ENCODE measurements around the gene TNFSF8.

DNA sequence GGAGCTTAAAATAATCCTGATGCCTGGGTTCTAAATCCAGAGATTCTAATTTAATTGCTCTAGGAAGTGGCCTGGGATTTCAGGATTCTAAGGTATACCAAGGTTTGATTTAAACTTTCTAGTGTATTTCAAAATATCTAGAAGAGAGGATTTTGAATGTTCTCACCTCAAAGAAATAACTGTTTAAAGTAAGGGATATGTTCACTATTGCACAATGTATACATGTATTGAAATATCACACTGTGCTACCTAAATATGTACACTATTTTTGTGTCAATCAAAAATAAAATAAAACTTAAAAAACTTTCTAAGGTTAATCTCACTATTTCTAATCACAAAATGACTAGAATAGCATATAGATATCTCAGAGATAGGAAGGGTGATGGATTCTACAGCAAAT is 34.0 kb downstream of the TNFSF8 start:
- TF ChIP-seq POLR2A (IDR thresholded peaks at IDR 0.05; ENCODE audit: low read depth, low read length) (no peak), TAF1 (IDR thresholded peaks at IDR 0.05; ENCODE audit: low read depth, low read length) (no peak), POLR2AphosphoS5 (IDR thresholded peaks at IDR 0.05; ENCODE audit: low read depth, low read length) (no peak), PAX5 (IDR thresholded peaks at IDR 0.05; ENCODE audit: insufficient read depth, low read length, severe bottlenecking) (no peak)

All from GM12891 (cell line).